Fibroblast of skin of left quadriceps (primary cell): Measurements from ENCODE around the gene BRMS1.
A peak's percentile ranks its signal among the peaks of the same experiment; 100 is the strongest.
"Not testable (repeated sequence)": the region's sequence is repeated elsewhere in the genome, so short reads cannot be mapped to it uniquely, and the experiment has no call there.

Experiments
- DNase-seq, 2 experiments: peaks; one replicate each; pipeline ENCODE4 v3.0.0-alpha.2; 2013; ENCODE audit warnings: low read depth in 2 of 2

Gene BRMS1

DNA sequence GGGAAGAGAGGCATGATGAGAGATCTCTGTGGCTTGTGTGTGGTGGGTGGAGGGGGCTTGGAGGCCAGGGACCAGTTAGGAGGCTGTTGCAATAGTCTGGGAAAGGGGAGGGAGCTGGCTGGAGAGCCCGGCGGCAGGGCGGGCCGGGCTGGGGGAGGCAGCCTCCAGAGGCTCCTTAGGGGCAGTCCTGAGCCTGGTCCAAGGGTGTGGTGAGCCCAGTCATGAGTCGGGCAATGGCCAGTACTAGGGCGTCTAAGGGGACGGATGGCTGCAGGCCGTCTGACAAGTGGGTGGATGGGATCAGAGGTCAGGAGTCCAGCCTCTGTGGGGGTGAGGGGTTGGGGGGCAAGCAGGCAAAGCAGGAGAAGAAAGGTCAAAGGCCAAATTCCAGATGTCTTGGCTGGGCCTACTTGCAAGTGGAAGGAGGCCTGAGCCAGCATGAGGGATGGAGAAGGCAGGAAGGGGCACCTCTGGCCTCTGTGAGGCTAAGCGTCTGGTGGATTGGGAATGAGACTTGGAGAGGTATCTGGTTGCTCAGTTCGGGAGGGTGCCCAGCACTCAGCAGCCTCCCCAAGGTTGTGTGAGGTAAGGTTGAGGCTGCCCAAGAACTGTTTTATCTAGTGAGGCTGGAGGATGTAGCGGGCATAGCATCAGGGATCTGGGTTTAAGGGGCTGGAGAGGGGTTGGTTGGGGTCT lies 22.0 kb downstream of the BRMS1 start:
- no peak for DNase-seq

DNA sequence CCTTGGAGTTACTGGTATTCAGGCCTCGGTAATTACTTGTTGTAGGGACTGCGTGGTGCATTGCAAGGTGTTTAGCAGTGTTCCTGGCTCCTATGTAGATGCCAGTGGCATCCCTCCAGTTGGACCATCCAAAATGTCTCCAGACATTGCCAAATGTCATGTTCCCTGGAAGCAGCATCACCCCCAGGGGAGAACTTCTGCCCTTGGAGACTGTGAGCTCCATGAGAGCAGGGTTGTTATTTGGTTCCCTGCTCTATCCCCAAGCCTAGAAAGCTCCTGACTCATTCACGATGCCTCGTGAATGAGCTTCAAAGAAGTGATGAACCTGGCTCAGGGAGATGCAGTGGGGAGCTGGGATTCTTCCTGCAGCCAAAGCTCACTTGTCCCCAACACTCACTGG lies 23.3 kb downstream of the BRMS1 start:
- no peak for DNase-seq

DNA sequence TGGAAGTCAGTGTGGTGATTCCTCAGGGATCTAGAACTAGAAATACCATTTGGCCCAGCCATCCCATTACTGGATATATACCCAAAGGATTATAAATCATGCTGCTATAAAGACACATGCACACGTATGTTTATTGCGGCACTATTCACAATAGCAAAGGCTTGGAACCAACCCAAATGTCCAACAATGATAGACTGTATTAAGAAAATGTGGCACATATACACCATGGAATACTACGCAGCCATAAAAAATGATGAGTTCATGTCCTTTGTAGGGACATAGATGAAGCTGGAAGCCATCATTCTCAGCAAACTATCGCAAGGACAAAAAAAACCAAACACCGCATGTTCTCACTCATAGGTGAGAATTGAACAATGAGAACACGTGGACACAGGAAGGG lies 24.2 kb downstream of the BRMS1 start:
- not testable (repeated sequence) for DNase-seq

DNA sequence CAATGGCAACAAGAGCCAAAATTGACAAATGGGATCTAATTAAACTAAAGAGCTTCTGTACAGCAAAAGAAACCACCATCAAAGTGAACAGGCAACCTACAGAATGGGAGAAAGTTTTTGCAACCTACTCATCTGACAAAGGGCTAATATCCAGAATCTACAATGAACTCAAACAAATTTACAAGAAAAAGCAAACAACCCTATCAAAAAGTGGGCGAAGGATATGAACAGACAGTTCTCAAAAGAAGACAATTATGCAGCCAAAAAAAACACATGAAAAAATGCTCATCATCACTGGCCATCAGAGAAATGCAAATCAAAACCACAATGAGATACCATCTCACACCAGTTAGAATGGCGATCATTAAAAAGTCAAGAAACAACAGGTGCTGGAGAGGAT lies 24.6 kb downstream of the BRMS1 start:
- DNase-seq, result not testable (repeated sequence)

DNA sequence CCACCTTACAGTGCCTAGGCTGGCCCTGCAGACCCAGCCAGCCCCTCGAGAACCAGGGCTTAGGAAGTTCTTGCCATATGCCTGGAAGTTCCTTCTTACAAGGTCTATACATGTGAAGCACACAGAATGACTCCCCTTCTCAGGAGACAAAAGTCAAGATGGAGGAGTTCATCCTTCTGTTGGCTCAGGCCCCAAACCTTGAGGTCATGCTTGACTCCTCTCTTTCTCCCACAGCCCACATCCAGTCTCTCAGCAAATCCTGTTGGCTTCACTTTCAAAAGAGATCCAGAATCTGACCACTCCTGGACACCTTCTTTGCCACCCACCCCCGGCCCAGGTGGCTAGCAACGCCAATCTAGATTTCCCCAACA lies 26.3 kb downstream of the BRMS1 start:
- no peak for DNase-seq

DNA sequence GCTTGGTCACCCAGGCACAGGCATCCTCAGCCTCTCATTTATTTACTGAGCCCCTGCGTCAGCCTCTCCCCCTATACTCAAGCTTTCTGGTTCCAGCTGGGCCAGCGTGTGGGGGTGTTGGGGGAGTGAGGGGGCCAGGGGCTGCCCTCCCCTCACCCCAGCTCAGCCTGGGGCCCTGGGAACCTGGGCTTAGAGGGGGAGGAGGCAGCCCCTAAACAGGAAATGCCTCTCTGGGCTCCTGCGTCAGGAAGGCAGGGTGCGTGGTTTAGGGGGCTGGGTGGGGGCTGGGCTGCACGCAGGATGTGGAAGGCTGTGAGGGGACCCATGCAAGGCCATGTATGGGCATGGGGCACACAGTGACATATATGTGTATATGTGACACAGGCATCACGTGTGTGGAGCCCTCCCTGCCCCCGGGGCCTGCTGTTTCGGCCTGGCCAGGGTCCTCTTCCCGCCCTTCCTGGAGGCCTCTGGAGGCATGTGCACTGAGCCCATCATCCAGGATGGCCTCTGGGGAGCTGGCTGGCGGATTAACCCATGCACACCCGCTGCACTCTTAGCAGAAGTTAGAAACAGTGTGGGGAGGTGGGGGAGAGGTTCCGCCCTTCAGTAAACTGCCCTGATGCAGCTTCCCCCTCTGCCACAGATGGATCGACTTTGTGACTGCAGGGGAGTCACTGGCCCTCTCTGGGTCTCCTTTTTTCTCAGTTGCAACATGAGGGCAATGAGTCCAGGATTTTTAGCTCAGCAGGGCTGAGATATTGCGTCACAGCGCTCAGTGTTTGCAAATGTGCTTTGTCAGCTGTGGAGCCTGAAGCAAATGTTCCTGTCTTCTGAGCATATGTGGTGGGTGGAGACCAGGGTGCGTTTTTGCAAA lies 26.9 kb downstream of the BRMS1 start:
- DNase-seq, result peak; percentile 84 to 87

DNA sequence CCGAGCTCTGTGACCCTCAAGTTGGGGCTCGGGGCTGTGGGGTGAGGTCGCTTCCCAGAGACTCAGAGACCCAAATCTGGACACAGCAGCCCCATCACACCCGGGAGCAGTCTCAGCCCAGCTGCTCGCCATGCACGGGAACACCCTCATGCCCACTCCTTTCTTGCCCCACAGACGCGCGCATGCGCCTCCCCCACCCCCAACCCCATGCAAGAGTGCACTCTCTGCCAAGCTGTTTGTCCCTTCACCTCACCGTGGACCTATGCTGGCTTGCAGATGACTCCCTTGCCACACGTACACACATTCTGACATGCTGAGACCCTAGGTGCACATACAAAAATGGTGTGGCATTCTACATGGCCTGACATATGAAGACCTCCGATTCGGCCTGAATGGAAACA lies 27.6 kb downstream of the BRMS1 start:
- peak in 1 of 2 experiments; percentile 63 for DNase-seq

DNA sequence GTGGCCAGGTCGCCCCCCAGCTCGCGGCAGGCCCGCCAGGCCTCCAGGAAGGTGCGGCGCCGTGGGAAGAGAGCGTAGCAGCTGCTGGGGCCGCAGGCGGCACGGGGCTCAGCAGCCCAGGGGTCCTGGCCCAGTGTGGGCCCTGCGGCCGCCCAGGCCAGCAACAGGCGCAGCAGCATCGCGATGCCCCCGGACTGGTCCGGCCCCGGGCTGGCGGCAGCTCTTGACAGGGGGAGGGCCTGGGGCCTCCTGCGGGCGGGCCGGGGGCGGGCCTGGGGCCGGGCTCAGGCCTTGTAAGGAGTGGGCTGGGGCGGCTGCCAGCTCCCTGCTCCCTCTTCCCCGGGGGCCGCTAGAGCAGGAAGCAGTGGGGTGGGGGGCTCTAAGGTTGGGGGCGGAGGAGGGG lies 28.1 kb downstream of the BRMS1 start, which contains the start of gene CD248:
CD248 (minus strand) TSS at position 196 of the 403 bp plus-strand sequence; CDS start at position 179, 17 bp downstream.
- peak; percentile 80 to 88 for DNase-seq

DNA sequence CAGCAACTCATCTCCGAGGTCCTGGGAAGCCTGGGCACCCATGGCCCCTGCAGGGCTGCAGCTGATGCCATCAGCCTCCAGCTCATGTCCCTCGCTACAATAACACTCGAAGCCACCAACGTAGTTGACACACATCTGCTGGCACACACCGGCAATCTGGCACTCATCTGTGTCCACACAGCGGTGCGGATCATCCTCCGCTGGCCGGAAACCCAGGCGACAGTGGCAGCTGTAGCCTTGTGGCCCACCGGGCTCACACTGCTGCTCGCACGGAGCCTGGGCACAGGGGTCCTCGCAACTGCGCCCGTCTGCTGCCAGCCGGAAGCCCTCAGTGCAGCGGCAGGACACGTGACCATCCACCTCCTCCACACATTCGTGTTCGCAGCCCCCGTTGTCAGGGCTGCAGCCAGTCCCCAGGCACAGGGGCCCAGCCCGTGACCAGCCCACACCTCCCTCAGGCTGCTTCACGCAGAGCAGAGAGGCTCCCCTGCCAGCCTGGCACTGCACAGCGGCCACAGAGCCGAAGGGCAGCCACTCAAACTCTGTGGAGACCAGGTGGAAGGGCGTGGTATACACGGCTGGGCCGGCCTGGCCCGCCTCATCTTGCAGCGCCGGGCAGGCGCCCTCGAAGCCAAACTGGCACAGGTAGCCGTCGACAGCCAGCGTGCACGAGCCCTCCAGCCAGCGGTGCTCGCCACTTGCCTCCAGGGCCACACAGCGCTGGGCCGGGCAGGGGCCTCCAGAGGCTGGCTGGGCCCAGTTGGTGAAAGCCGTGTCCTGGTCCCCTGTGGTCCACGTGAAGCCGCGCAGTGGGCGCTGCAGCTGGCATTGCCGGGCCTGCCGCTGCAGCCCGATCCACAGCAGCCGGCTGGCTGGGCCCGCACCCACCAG lies 28.7 kb downstream of the BRMS1 start:
- no peak for DNase-seq

DNA sequence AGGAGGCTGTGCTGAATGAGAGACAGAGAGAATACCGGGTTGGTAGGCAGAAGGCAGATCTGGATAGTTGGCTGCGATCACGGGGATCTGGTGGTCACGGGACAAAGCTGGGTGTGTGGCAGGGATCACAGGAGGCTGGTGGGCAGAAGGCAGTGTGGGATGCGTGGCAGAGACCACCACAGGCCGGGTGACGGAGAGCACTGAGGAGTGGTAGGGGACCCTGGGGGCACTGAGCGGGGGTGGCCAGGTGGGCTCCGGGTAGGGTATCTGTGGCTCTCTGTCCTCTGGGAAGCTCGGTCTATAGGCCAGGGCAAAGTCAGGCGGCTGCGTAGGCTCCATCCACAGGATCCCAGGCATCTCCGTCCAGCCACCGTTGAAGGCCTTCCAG lies 29.4 kb downstream of the BRMS1 start:
- no peak for DNase-seq

DNA sequence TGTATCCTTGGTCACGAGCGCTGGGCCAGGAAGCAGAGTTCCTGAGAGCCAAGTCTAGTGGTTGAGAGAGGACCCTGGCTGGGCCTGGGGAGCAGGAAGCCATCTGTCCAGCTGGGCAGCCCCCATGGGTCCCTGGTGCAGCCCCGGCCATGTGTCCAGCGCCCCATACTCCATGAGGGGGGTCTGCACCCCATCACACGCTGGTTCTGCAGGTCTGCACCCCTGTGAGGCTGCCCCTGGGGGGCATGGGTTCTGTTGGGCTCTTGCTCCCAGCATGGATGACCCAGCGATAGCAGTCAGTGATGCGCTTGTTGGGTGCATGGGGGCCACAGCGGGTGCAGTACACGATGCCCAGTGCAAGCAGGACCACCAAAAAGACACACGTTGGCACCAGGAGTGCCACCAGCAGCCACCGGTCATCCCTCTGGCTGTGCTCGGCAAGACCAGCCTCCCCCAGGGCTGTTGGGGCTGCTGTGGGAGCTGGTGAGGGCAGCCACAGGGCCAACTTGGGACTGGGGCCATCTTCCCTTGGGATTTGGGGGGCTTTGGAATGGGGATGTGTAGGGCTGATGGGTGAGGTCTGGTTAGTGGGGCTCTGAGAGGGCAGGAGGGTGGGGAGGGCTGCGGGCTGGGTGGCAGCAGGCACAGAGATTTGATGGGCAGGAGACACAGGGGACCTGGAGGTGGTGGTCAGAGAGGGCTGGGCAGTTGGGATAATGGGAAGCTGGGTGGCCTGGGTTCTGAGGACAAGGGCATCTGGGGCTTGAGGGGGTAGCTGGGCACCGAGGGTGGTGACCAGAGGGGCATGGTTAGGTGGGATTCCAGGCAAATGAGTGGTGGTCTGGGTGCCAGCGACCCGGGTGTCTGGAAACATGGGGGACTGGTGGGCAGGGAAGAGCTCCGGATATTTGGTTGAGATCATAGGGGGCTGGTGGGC lies 30.1 kb downstream of the BRMS1 start:
- DNase-seq, result no peak

DNA sequence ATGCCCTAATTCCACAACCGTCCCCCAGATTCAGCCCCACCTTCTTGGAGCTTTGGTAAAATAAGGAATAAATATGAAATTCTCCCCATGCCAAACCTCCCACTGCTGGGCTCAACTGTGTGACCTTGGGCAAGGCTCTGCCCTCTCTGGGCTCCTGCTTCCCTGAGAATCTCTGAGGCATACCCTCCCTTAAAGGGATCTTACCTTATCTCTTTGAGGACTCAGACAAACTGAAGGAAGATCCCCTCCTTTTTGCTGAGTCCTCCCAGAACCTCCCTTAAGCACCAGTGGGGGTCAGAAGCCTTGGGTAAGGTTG lies 30.8 kb downstream of the BRMS1 start:
- DNase-seq, result no peak

DNA sequence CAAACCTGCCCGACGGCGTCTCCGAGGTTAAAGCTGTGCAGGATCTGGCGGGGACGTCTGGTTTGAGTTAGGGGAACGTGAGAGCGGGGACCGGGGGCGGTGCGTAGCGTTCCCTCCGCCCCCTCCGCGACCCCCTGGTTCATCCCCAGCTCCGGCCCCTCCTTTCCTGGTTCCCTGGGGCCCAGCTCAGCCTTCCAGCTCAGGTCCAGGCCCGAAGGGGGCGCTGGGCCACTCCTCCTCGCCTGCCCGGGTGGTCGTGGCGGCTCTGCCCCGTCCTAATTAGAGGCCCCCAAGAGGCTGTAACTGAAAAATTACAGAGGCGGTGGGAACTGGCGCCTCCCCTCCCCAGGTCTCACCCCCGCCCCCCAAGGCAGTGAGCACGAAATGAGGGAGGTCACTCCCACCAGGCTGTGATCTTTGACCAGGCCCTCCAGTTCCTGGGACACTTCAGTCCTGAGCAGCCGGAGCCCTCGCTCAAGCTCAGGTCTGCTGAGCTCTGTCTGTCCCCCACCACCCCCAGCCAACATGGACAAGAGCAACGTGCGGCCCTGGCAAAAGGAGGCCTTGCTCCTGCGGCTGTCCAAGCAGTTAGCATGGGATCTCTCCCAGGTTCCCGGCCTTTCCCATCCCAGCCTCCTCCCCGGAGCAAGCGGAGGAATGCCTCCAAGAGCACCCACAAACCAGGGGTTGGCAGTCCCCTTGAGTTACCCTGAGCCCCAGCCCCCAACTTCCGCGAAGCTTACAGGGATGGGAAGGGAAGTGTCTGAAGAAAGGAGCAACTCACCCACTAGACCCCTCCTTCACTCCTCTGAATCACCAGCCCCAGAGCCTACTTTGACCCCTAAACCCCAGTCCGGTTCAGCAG lies 31.4 kb downstream of the BRMS1 start:
- DNase-seq, result no peak

DNA sequence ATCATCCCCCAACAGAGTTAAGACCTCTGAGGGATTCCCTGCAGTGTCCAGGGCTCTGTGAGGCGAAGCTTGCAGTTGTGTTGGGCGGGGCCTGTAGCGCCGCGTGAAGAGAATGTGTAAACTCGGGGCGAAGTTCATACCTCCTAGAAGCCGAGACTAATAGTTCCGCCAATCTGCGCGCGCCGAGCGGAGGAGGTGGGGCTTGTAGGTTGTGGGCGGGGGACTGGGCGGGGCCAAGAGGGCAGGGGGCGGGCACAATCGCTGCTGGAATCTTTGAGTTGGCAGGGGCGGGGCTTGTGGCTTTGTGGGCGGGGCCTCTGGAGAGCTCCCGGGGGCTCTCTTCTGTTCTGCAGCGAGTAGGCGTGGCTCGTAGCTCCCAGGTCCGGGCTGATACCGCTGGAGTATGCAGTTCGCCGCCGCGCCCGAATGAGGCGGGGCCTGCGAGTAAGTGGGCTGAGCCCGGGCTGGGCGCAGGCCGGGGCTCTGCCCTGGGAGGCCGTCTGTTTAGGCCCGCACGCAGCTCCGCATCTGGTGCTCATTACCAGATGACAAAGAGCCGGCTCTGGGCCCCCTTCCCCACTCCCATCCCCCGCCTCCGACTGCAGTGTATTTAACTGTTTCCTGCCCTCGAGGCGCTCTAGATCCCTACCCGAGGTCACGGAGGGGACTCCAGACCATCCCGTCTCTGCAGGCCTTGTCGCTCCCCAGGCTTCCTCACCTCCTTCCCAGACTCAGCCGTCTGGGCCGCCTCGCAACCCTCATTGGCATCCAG lies 32.2 kb downstream of the BRMS1 start:
- peak; percentile 99 for DNase-seq

DNA sequence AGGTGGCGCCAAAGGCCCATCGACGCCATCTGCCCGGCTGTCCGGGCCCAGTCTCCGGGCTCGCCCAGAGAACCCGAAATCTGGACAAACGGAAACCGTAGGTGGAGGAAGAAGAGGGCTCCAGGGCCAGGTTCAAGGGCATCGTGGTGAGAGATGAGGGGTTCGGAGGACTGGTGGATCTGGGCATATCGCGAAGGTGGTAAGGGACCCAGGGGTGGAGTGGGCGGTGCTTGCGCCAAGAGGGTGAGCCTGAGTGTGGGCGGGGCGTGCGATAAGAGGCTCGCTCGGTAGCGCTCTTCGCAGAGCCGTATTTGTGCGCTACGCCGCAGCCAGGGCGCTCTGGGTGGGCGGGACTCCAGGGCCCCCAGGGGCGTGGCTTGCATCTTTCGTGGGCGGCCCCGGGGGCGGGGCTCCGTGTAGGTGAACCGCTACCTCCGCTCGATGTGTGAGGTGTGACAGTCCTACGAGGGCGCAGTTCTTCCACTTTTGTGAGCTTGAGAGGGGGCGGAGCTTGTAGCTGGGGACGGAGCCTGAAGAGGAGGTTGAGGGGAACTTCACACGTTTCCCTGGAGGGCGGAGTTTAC lies 32.8 kb downstream of the BRMS1 start:
- DNase-seq, result peak; percentile 78 to 83

DNA sequence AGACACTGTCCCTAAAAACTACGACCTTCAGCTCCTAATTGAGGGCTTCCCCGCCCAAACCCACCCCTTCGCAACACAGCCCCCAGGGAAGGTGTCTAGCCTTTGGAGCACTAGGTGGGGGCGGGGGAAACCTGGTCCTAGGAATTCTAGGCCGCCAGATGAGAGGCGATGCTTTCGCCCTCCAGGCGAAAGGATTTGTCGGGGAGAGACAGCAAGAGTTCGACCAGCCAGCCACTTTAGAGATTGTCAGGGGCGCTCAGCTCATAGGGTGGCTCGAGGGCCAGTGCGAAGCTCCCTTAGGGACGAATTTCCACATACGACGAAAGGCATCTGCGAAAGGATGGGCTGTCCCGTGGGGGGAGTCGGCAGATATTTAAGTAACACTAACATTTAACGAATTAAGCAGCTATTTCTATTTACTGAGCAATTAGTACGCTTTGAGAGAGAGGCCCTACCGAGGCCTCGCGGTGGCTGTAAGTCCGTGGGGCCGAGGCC lies 33.4 kb downstream of the BRMS1 start:
- no peak for DNase-seq

DNA sequence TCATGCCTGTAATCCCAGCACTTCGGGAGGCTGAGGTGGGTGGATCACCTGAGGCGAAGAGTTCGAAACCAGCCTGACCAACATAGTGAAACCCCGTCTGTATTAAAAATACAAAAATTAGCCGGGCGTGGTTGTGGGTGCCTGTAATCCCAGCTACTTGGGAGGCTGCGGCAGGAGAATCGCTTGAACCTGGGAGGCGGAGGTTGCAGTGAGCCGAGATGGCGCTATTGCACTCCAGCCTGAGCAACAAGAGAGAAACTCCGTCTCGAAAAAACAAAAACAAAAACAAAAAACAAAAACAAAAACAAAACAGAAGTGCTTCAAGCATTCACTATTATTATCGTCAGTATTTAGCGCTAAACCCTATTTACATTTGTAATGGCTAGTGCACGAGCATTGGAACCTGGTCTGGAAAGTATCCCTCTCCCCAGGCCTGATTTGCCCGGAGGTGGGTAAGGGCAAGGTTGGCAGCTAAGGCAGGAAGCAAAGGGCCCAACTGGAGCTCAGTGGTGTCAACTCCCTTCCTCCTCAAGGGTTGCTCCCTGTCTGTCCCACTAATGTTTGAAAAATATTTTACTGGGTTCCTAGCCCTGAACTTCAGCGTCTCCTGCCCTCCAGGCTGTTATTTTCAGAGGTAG lies 34.0 kb downstream of the BRMS1 start:
- not testable (repeated sequence) for DNase-seq

DNA sequence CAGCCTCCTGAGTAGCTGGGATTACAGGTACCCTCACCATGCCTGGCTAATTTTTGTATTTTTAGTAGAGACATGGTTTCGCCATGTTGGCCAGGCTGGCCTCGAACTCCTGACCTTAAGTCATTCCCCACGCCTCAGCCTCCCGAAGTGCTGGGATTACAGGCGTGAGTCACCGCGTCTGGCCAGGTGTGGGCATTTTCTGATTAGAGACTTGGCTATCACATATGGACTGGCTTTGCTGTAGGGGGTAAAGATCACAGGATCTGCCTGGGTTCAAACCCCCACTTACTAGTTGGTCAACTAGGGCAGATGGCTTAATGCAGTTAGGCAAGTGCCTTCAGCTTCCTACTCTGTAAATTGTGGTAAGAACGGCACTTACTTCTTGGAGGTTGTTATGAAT lies 34.6 kb downstream of the BRMS1 start:
- no peak for DNase-seq
